Activated CD4-positive, alpha-beta T cell treated with anti-CD3 and anti-CD28 coated beads, Interleukin-2, amount 10 ng/mL, durations not matched to agents 24 days and 14 days (primary cell): Measurements from ENCODE around the gene SYCP3. TPM values are rescaled to one million over a fixed set of nuclear protein-coding genes. Genes with fewer than 3 reads are reported as not detected.
A peak's percentile ranks its signal among the peaks of the same experiment; 100 is the strongest.

Experiments used
- DNase-seq: peaks from one replicate; pipeline ENCODE4 v3.0.0; 2022
- H3K27ac Mint-ChIP-seq: one replicate; pipeline ENCODE4 v1.8.0; 2022; ENCODE audit warnings: mild to moderate bottlenecking, mixed read lengths
- H3K27me3 Mint-ChIP-seq: one replicate; pipeline ENCODE4 v1.8.0; 2022; ENCODE audit warnings: mixed read lengths
- H3K36me3 Mint-ChIP-seq: one replicate; pipeline ENCODE4 v1.8.0; 2022; ENCODE audit warnings: low read depth, mild to moderate bottlenecking, mixed read lengths
- H3K4me1 Mint-ChIP-seq: one replicate; pipeline ENCODE4 v1.8.0; 2021; ENCODE audit warnings: mixed read lengths
- H3K4me3 Mint-ChIP-seq: one replicate; pipeline ENCODE4 v1.8.0; 2022; ENCODE audit warnings: mild to moderate bottlenecking, moderate library complexity, mixed read lengths
- H3K9me3 Mint-ChIP-seq: one replicate; pipeline ENCODE4 v1.8.0; 2021; ENCODE audit warnings: mixed read lengths
- intact Hi-C: fragments of 100-400 bp; cut with micrococcal nuclease; formaldehyde crosslinking; loops from one replicate; pipeline ENCODE4 v1.15.1; 2023
- total RNA-seq: library from RNA; stranded (reverse); gene quantifications from 2 replicates; pipeline ENCODE4 v1.2.3, GENCODE V29; 2022

The SYCP3 gene
- total RNA-seq, 1 donor from 2014 or later: 0.44 TPM

DNA sequence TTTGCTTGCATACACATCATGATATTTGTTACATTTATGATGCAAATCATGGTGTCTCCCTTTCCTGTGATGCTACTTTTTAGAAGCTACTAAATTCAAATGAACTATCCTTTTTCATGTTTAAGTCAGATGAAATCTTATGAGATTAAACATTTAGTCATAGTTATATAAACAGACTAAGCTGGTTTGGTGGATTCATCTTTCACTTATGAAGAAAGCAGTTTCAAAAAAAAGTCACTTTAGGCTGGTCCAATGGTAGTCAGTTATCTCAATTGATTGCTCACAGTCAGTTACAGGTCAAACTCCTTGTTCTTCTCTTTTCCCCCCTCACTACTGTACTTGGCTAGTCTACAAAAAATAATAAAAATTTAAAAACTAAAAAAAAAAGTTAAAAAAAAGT is 19.7 kb downstream of the SYCP3 start:
- intact Hi-C loops: no loop called here
- Mint-ChIP-seq H3K4me3 (no peak overlapping the region), H3K36me3 (no peaks in the 10 kb centered on the region), H3K9me3 (no peaks in the 10 kb centered on the region), H3K27me3 (no peaks in the 10 kb centered on the region), H3K4me1 (no peaks in the 10 kb centered on the region), H3K27ac (no peak overlapping the region)
- no peak for DNase-seq

DNA sequence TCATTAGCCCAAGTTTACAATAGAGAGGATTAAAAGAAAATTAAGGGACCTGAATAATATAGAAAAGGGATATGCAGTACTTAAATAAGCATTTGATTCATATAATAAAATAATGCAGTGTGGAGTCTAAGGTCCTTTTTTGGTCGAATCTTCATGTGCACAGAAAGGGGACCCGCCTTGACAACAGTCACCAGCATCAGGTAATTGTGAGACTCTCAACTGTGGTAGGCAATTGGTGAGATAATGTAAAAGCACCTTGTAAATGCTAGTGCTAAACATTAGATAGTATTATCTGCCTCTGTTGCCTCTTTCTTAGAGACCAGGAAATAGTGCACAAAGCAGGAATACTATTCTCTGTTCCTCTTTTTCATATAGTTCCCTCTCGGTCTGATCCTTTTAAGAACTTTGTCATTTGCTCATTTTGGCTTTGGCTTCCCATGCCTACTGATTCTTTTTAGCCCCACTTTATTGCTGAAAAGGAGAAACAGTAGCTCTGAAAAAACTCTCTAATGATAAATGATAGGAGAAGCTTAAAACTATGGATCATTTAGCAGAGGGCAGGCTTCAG is 24.3 kb downstream of the SYCP3 start:
- Mint-ChIP-seq H3K27me3 (no peaks in the 10 kb centered on the region), H3K27ac (no peak overlapping the region), H3K4me3 (no peak overlapping the region), H3K36me3 (no peaks in the 10 kb centered on the region), H3K4me1 (no peaks in the 10 kb centered on the region), H3K9me3 (no peaks in the 10 kb centered on the region)
- intact Hi-C loops: no loop called here
- DNase-seq: no peak

DNA sequence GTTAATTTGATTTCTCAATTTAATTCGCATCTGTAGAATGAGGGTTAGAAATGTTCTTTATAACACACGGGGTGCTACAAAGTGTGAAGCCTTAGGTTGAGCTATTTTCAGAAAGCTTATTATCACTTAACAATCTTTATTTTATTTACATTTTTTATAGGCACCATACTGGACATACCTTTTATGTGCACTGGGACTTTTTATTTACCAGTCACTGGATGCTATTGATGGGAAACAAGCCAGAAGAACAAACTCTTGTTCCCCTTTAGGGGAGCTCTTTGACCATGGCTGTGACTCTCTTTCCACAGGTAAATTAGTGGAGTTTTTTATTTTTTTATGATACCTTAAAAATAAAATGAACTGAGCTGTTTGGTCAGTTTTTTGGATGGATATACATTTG is 25.3 kb downstream of the SYCP3 start:
- Mint-ChIP-seq H3K36me3 (no peaks in the 10 kb centered on the region), H3K4me1 (peaks cover 6% of the 10 kb centered on the region), H3K4me3 (no peak overlapping the region), H3K9me3 (no peaks in the 10 kb centered on the region), H3K27ac (no peak overlapping the region), H3K27me3 (no peaks in the 10 kb centered on the region)
- DNase-seq: no peak
- intact Hi-C loops: no loop called here

DNA sequence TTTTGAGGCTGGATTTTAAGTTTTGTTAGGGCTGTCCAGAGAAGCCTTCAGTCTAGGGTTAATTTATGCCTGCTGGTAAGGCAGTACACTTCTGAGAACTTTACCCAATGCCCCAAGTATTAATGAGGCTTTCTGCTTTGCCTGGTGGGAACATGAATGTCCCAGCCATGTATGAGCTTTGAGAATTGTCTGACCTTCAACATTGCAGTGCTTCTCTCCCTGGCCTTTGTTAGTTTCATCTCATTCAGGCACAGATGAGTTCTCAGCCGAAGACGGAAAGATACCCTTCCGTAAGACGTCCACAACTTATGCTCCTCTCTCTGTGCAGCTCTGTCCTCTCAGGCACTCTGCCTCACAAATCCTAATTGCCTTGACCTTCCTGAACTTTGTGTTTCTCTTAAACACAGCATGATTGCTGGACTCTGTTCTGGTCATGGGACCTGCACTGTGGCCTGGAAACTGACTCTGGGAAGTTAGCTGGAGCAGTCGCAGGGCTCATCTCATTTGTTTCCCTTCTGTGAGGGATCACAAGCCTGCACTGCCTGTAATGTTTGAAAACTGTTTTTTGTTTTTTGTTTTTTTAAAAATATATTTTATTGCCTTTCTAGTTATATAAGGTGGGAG is 26.1 kb downstream of the SYCP3 start:
- no peak for DNase-seq
- H3K36me3 Mint-ChIP-seq: no peaks in the 10 kb centered on the region
- intact Hi-C loops: no loop called here
- no peaks in the 10 kb centered on the region for H3K9me3 Mint-ChIP-seq
- H3K27me3 Mint-ChIP-seq: no peaks in the 10 kb centered on the region
- peaks cover 6% of the 10 kb centered on the region for H3K4me1 Mint-ChIP-seq
- no peak overlapping the region for H3K4me3 Mint-ChIP-seq
- no peak overlapping the region for H3K27ac Mint-ChIP-seq

DNA sequence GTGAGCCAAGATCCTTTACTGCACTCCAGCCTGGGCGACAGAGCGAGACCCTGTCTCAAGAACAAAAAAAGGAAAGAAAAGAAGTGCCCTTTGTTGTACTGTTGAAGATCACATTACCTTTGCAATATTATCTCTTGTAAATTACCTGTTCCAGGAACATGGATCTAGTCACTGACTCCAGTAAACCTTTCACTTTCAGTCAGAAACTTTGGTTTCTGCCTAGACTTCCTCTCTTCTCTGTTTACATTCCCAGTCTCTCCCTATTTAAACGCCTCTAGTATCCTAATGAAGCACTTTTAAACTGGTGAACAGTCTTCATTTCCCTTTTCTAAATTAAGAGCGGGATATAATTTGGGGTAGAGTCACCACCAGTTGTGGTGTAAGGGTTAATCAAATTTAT is 29.0 kb downstream of the SYCP3 start:
- Mint-ChIP-seq H3K36me3 (no peaks in the 10 kb centered on the region), H3K4me1 (peaks cover 10% of the 10 kb centered on the region), H3K27ac (no peak overlapping the region), H3K4me3 (no peak overlapping the region), H3K27me3 (peaks cover 2% of the 10 kb centered on the region), H3K9me3 (no peaks in the 10 kb centered on the region)
- no peak for DNase-seq
- intact Hi-C loops: no loop called here

DNA sequence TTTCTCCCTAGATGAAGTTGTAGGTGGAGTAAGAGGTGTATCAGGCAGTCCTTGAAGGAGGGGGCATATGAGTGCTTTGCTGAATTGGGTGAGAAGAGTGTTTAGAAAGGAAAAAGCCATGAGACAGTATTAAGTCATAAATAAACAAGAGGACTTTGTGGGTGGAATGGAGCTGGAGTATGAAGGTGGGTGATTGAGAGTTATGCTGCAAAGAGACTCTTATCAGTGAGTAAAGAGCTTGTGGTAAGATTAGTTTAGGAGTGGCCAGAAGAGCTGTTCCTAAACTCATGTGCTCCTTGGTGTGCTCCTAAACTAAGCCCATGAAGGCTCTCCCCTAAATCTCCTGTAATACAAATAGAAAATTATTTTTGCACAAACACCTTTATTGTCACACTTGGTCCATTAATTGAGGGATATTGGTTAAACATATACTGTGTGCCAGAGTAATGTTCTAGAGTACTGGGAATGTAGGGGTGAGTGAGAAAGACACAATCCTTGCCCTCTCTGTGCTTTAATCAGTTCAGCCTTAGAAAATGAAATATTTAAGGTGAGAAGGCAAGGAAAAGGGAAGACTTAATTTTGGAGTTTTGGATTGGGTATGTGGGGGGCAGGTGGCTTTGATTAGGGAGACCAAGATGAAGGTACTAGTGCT is 32.0 kb downstream of the SYCP3 start:
- DNase-seq: no peak
- no peaks in the 10 kb centered on the region for H3K9me3 Mint-ChIP-seq
- H3K4me3 Mint-ChIP-seq: no peak overlapping the region
- H3K4me1 Mint-ChIP-seq: peaks cover 10% of the 10 kb centered on the region
- peaks cover 2% of the 10 kb centered on the region for H3K27me3 Mint-ChIP-seq
- intact Hi-C loops: no loop called here
- H3K27ac Mint-ChIP-seq: no peak overlapping the region
- H3K36me3 Mint-ChIP-seq: no peaks in the 10 kb centered on the region

DNA sequence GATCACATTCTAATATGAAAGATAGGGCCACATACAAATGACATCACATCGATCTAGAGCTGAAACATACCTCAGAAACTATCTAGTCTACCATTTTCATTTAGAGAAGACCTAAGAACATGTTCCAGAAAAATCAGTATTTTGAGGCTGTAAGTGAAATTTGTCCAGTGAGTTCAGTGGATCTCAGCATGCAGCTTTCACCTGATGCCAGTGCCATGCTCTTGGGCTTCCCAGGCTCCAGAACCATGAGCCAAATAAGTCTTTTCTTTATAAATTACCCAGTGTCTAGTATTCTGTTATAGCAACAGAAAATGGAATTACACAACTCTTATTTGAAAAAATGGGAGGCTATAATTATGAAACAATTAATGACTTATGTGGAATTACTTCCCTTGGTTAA is 32.9 kb downstream of the SYCP3 start:
- DNase-seq: no peak
- Mint-ChIP-seq H3K4me1 (peaks cover 10% of the 10 kb centered on the region), H3K36me3 (no peaks in the 10 kb centered on the region), H3K27me3 (peaks cover 2% of the 10 kb centered on the region), H3K9me3 (no peaks in the 10 kb centered on the region), H3K27ac (no peak overlapping the region), H3K4me3 (no peak overlapping the region)
- intact Hi-C loops: no loop called here

DNA sequence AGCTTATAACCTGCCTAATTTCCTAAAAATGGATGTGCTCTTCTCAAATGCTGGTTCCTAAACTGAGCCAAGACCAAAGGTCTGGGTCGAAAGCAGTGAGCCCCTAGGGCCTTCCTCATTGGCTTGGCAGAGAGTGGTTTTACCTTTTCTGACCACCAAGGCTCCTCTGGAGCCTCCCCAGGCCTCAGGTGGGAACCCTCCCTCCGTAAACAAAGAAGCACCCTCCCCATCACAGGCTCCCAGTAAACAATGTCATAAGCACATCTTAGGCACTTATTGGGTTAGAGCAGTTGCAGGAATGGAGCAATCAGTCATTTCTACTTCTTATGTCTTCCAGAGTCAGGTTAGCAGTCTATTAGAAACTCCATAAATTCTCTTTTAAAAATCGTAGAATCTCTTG is 35.8 kb downstream of the SYCP3 start:
- no peak overlapping the region for H3K27ac Mint-ChIP-seq
- no peaks in the 10 kb centered on the region for H3K9me3 Mint-ChIP-seq
- H3K36me3 Mint-ChIP-seq: no peaks in the 10 kb centered on the region
- intact Hi-C loops: no loop called here
- no peak for DNase-seq
- peaks cover 10% of the 10 kb centered on the region for H3K4me1 Mint-ChIP-seq
- peaks cover 18% of the 10 kb centered on the region for H3K27me3 Mint-ChIP-seq
- H3K4me3 Mint-ChIP-seq: no peak overlapping the region

DNA sequence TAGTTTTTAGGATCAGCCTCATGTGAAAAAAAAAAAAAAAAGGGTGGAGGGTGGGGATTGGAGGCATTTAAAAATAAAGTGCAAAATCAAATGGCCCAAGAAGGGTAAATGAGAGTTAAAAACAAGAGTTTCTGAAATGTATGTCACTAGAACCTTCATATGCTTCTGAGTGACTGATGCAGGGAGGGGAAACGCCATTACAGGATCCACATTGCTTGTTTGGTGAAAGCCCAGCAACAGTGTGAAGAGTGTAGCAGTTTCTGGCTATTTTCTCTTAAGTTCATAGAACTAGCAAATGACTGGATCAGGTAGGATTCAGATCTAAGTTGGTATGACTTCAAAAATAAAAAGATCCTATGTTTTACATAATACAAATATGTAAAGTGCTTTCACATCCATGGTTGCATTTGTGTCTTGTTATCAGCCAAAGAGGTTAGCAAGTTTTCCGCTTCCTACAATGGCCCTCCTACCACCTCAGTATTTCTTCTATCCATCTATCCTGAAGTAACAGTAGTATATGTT is 38.9 kb downstream of the SYCP3 start:
- no peak for DNase-seq
- Mint-ChIP-seq H3K27me3 (peaks cover 18% of the 10 kb centered on the region), H3K9me3 (no peaks in the 10 kb centered on the region), H3K4me1 (peaks cover 16% of the 10 kb centered on the region), H3K4me3 (no peak overlapping the region), H3K27ac (no peak overlapping the region), H3K36me3 (no peaks in the 10 kb centered on the region)
- intact Hi-C loops: no loop called here

DNA sequence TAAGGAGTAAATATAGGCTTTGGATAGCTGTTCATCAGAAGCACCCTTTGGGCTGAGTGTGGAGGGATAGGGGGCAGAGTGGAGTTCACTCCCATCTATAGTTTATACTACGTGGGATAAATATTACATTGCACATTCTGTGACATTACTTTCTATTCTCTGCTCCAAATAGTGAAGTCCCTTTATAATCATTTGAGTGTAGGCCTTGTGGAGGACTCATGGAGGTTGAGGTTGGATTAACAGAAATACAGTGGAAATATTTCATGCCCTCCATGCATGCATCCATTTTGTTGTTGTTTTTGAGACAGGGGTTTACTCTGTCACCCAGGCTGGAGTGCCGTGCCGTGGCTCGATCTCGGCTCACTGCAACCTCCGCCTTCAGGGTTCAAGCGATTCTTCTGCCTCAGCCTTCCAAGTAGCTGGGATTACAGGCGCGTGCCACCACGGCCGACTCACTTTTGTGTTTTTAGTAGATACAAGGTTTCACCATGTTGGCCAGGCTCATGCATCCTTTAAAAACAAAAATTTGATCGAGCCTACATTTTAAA is 40.4 kb downstream of the SYCP3 start:
- Mint-ChIP-seq H3K4me3 (peak overlapping the region; percentile 87), H3K4me1 (peaks cover 18% of the 10 kb centered on the region), H3K9me3 (no peaks in the 10 kb centered on the region), H3K27me3 (peaks cover 21% of the 10 kb centered on the region), H3K36me3 (no peaks in the 10 kb centered on the region), H3K27ac (no peak overlapping the region)
- intact Hi-C loops: loop anchor here (5.0 kb wide), 2 partner anchors 43 to 133 kb away; partner anchors contain the start of gene GNPTAB
- DNase-seq: no peak

DNA sequence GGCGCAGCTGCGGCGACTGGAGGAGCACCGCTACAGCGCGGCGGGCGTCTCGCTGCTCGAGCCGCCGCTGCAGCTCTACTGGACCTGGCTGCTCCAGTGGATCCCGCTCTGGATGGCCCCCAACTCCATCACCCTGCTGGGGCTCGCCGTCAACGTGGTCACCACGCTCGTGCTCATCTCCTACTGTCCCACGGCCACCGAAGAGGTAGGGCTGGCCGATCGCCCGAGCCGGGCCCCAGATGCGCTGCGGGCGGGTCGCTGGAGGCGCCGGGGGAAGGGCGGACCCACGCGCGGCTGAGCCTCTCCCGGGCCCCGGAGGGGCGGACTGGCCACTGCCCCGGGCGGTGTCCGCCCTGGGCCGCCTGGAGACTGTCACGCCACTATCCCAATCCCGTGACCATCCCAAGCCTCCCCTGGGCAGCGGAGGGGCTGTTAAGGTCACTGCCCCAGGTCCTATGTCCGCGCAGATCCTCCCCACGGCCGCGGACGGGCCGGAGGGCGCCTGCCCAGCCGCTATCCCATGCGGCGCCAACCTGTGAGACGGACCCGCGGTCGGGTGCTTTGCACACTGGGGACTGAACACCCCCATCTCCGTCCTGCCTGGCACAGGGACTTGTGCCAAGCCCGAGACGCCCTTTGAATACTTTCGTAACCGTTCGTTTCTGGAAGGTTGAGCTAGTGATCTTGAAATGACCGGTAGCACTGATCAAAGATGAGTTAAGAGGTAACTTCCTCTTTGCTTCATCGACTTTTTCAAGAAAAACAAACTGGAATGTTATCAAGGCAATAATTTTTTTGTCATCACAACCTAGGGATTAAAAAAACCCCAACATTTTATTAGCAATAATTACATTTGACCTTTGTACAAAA is 41.1 kb downstream of the SYCP3 start:
- H3K27ac Mint-ChIP-seq: peak overlapping the region; percentile 78
- no peaks in the 10 kb centered on the region for H3K9me3 Mint-ChIP-seq
- intact Hi-C loops: loop anchor here (2.0 to 5.0 kb wide), 5 partner anchors 25 to 291 kb away; partner anchors contain the start of genes ARL1 and GNPTAB
- peaks cover 21% of the 10 kb centered on the region for H3K27me3 Mint-ChIP-seq
- peaks cover 18% of the 10 kb centered on the region for H3K4me1 Mint-ChIP-seq
- DNase-seq: no peak
- no peaks in the 10 kb centered on the region for H3K36me3 Mint-ChIP-seq
- H3K4me3 Mint-ChIP-seq: peak overlapping the region; percentile 87

DNA sequence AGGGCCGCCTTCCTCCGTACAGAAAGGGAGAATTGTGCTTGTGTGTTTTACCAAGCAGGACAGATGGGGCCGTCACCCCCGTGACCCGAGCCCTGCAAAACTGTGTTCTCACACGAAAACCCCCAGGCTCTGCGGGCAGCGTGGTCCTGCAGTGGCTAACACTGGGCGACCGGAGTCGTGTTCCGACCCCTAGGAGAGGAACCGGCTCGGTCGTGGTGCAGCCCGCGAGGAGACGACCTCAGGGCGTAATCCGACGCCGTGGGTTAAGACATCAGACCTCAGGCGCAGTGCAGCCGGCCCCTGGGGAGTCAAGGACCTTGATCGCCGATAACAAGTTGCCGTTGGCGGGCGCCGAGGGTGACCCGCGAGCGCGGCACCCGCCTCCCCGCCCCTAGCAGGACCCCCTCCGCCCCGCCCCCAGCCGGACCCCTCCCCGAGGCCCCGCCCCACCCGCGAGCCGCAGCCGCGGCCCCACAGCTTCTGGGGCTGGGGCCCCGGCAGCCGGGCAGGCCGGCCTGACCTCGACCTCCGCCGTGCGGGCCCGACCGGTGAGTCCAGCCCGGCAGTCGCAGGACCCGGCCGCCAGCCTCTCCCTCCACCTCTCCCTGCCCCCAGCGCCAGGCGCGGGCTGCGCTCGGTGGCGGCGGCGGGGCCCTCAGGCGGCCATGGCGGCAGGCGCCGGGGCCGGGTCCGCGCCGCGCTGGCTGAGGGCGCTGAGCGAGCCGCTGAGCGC is 41.9 kb downstream of the SYCP3 start, which contains the start of gene CHPT1:
TSS of gene CHPT1 (plus strand) at position 444 of the 733 bp plus-strand sequence. CDS start at position 666, 222 bp downstream.
- Mint-ChIP-seq H3K9me3 (no peaks in the 10 kb centered on the region), H3K4me1 (peaks cover 18% of the 10 kb centered on the region), H3K27ac (peak within 1 kb of the TSS; percentile 78), H3K27me3 (peaks cover 23% of the 10 kb centered on the region), H3K36me3 (no peaks in the 10 kb centered on the region), H3K4me3 (peak within 1 kb of the TSS; percentile 89)
- peak; percentile 85 for DNase-seq
- intact Hi-C loops: loop anchor here (2.0 to 5.0 kb wide), 5 partner anchors 25 to 291 kb away; partner anchors contain the start of genes ARL1 and GNPTAB
